Left ventricle myocardium inferior (tissue), 1 donor: Measurements from ENCODE around the gene PYGO2. TPM values are rescaled to one million over a fixed set of nuclear protein-coding genes. Genes with fewer than 3 reads are reported as not detected.
A peak's percentile ranks its signal among the peaks of the same experiment; 100 is the strongest.

Experiments used
- DNase-seq: peaks from one replicate; pipeline ENCODE4 v3.0.0-alpha.2; 2020
- H3K27ac ChIP-seq: fragments of 200-600 bp; replicated peaks from 2 replicates; pipeline ENCODE4 v1.8.0; 2021
- H3K27me3 ChIP-seq: fragments of 200-600 bp; 2 replicates; pipeline ENCODE4 v1.8.0; 2021; ENCODE audit warnings: low read depth
- H3K36me3 ChIP-seq: fragments of 200-600 bp; 2 replicates; pipeline ENCODE4 v1.8.0; 2021
- H3K4me1 ChIP-seq: fragments of 200-600 bp; 2 replicates; pipeline ENCODE4 v1.8.0; 2021
- H3K4me3 ChIP-seq: fragments of 200-600 bp; 2 replicates; pipeline ENCODE4 v1.8.0; 2021; ENCODE audit warnings: mild to moderate bottlenecking, moderate library complexity
- H3K9me3 ChIP-seq: fragments of 200-600 bp; replicated peaks from 2 replicates; pipeline ENCODE4 v1.8.0; 2021
- intact Hi-C: fragments of 100-400 bp; cut with micrococcal nuclease; formaldehyde crosslinking; loops from one replicate; pipeline ENCODE4 v1.11.0; 2022
- total RNA-seq: library from RNA; stranded (reverse); fragmentation: NEBNext Ultra II Directional; extraction: Animal tissue kit (Norgen Biotek cat#: 25700); gene quantifications from one replicate; pipeline ENCODE4 v1.2.1, GENCODE V29; 2021
- TF ChIP-seq, protein P1 (sequence below): fragments of 200-600 bp; IDR thresholded peaks from 2 replicates; pipeline ENCODE4 v1.8.0; 2021; ENCODE audit warnings: antibody characterized with exemption, mild to moderate bottlenecking, borderline replicate concordance
- donor health status: DM: no; HTN: yes; CAD: no; lungs with severe emphysema.

The PYGO2 gene
- total RNA-seq, 1 donor from 2014 or later: 12.9 TPM

DNA sequence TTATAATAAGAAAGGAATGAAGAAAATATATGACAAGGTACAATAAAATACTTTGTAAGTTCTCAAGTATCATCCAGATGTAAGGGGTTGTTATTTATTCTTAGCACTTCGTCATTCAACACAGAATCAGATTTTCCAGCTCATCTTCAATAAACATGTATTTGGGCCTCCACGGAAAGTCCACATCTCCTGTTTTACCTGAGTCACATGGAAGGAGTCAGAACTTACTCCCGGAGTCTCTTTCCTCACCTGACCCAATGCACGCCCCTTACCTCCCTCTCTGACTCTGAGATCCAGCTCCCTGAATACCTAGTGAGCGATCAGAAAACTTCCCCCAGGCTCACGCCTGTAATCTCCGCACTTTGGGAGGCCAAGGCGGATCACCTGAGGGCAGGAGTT is 23.6 kb downstream of the PYGO2 start:
- peak overlapping the region; percentile 97 for H3K27ac ChIP-seq
- no peaks in the 10 kb centered on the region for H3K9me3 ChIP-seq
- TF ChIP-seq, protein P1, sequence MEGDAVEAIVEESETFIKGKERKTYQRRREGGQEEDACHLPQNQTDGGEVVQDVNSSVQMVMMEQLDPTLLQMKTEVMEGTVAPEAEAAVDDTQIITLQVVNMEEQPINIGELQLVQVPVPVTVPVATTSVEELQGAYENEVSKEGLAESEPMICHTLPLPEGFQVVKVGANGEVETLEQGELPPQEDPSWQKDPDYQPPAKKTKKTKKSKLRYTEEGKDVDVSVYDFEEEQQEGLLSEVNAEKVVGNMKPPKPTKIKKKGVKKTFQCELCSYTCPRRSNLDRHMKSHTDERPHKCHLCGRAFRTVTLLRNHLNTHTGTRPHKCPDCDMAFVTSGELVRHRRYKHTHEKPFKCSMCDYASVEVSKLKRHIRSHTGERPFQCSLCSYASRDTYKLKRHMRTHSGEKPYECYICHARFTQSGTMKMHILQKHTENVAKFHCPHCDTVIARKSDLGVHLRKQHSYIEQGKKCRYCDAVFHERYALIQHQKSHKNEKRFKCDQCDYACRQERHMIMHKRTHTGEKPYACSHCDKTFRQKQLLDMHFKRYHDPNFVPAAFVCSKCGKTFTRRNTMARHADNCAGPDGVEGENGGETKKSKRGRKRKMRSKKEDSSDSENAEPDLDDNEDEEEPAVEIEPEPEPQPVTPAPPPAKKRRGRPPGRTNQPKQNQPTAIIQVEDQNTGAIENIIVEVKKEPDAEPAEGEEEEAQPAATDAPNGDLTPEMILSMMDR: no peak
- peaks cover 69% of the 10 kb centered on the region for H3K4me1 ChIP-seq
- H3K27me3 ChIP-seq: no peaks in the 10 kb centered on the region
- no peaks in the 10 kb centered on the region for H3K36me3 ChIP-seq
- peak overlapping the region; percentile 75 for H3K4me3 ChIP-seq
- intact Hi-C loops: no loop called here
- DNase-seq: no peak

GRCh38 chr1:154937085-154937987 is 24.2 kb downstream of the PYGO2 start:
- H3K27me3 ChIP-seq: no peaks in the 10 kb centered on the region
- peak; percentile 92 for DNase-seq
- intact Hi-C loops: no loop called here
- H3K9me3 ChIP-seq: no peaks in the 10 kb centered on the region
- peaks cover 62% of the 10 kb centered on the region for H3K4me1 ChIP-seq
- peak overlapping the region; percentile 75 for H3K4me3 ChIP-seq
- TF ChIP-seq, protein P1: peak; percentile 53
- H3K36me3 ChIP-seq: no peaks in the 10 kb centered on the region
- H3K27ac ChIP-seq: peak overlapping the region; percentile 97

DNA sequence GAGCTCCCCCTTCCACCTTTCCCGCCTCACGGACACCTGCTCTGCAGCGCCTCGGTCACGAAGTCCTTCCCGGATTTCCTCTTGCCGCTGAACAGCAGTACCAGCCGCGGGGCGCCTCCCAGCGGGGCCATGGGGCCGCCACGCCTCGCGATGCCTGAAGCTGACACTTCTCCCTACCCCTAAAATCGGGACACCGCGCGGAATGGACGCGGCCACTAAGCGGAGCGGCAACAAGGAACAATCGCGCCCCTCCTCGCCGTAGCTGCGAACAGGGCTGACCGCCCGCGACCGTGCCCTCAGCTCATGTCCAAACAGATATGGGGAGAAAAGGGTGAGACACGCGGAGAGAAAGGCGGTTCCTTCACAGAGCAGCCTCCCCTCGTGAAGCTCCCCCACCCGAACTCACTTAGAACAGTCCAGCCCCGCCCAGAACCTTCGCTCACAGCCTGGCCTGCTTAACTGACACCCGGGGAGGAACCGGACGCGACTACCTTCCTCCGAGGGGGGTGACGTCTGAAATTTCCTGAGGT is 25.0 kb downstream of the PYGO2 start, which contains the start of gene PMVK:
Gene PMVK, minus strand, starts transcription at position 165 of the 530 bp plus-strand sequence. Its CDS starts 34 bp downstream, at position 131.
- Histone ChIP-seq H3K27me3 (no peaks in the 10 kb centered on the region), H3K4me1 (peaks cover 55% of the 10 kb centered on the region), H3K4me3 (peak within 1 kb of the TSS; percentile 75), H3K36me3 (no peaks in the 10 kb centered on the region), H3K9me3 (no peaks in the 10 kb centered on the region), H3K27ac (peak within 1 kb of the TSS; percentile 97)
- TF ChIP-seq, protein P1: peak; percentile 43
- peak; percentile 95 for DNase-seq
- intact Hi-C loops: no loop called here

GRCh38 chr1:154935749-154936554 is 25.6 kb downstream of the PYGO2 start:
- H3K27me3 ChIP-seq: no peaks in the 10 kb centered on the region
- TF ChIP-seq, protein P1: no peak
- H3K36me3 ChIP-seq: no peaks in the 10 kb centered on the region
- no peaks in the 10 kb centered on the region for H3K9me3 ChIP-seq
- DNase-seq: no peak
- H3K4me1 ChIP-seq: peaks cover 49% of the 10 kb centered on the region
- H3K4me3 ChIP-seq: peak overlapping the region; percentile 75
- peak overlapping the region; percentile 97 for H3K27ac ChIP-seq
- intact Hi-C loops: no loop called here

DNA sequence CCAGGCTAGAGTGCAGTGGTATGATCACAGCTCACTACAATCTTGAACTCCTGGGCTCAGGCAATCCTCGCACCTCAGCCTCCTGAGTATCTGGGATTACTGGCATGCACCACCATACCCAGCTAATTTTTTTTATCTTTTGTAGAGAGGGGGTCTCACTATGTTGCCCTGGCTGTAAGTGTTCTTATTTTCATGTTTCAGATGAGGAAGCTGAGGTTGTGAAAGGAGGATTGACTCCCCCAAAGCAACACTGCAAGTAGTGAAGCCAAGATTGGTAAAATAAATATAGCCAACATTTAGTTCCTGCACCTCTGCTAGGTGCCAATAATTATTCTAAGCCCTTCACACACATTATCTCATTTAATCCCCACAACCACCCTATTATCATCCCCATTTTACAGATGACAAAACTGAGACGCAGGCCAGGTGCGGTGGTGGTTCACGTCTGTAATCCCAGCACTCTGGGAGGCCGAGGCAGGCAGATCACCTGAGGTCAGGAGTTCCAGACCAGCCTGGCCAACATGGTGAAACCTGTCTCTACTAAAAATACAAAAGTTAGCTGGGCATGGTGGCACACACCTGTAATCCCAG is 27.1 kb downstream of the PYGO2 start:
- Histone ChIP-seq H3K4me1 (peaks cover 35% of the 10 kb centered on the region), H3K27me3 (no peaks in the 10 kb centered on the region), H3K36me3 (peaks cover 4% of the 10 kb centered on the region), H3K9me3 (no peaks in the 10 kb centered on the region), H3K4me3 (no peak overlapping the region), H3K27ac (no peak overlapping the region)
- DNase-seq: no peak
- TF ChIP-seq, protein P1: no peak
- intact Hi-C loops: no loop called here
